Loucy (cell line): ENCODE results near the gene BLOC1S3.

Source experiments
- H2AFZ ChIP-seq: fragments of 200-600 bp; sonication (generic); 2 replicates; pipeline ENCODE4 v1.6.0; 2016; ENCODE audit warnings: antibody characterized with exemption, mild to moderate bottlenecking, low read length, moderate library complexity
- H3F3A ChIP-seq: fragments of 200-600 bp; 2 replicates; pipeline ENCODE4 v1.6.0; 2016; ENCODE audit warnings: antibody characterized with exemption, low read depth, mild to moderate bottlenecking
- H3K27me3 ChIP-seq: fragments of 200-600 bp; sonication (generic); 2 replicates; pipeline ENCODE4 v1.6.1; 2014; ENCODE audit warnings: low read length, mild to moderate bottlenecking; ENCODE audit not compliant: insufficient read depth, poor library complexity, severe bottlenecking
- H3K36me3 ChIP-seq: fragments of 200-600 bp; sonication (generic); 2 replicates; pipeline ENCODE4 v1.6.1; 2016; ENCODE audit warnings: low read length; ENCODE audit not compliant: insufficient read depth
- H3K4me1 ChIP-seq: fragments of 200-600 bp; sonication (generic); 2 replicates; pipeline ENCODE4 v1.5.1; 2014; ENCODE audit warnings: low read length, mild to moderate bottlenecking; ENCODE audit not compliant: insufficient read depth, poor library complexity, severe bottlenecking
- H3K4me2 ChIP-seq: fragments of 200-600 bp; sonication (generic); 2 replicates; pipeline ENCODE4 v1.6.0; 2014; ENCODE audit warnings: antibody characterized with exemption, low read length, low read depth, mild to moderate bottlenecking; ENCODE audit not compliant: poor library complexity, severe bottlenecking
- H3K4me3 ChIP-seq: fragments of 200-600 bp; sonication (generic); 2 replicates; pipeline ENCODE4 v1.5.1; 2014; ENCODE audit warnings: low read length, mild to moderate bottlenecking, mixed read lengths; ENCODE audit not compliant: poor library complexity, severe bottlenecking
- H3K79me2 ChIP-seq: fragments of 200-600 bp; sonication (generic); 2 replicates; pipeline ENCODE4 v1.6.1; 2014; ENCODE audit warnings: low read length; ENCODE audit not compliant: insufficient read depth
- H3K9ac ChIP-seq: fragments of 200-600 bp; sonication (generic); 2 replicates; pipeline ENCODE4 v1.6.0; 2014; ENCODE audit warnings: mild to moderate bottlenecking, low read depth, low read length, moderate library complexity; ENCODE audit not compliant: poor library complexity, severe bottlenecking
- H3K9me2 ChIP-seq: fragments of 200-600 bp; sonication (generic); replicated peaks from 2 replicates; pipeline ENCODE4 v1.6.1; 2016; ENCODE audit warnings: low read depth, low read length, mixed read lengths
- H3K9me3 ChIP-seq: fragments of 200-600 bp; sonication (generic); 2 replicates; pipeline ENCODE4 v1.6.1; 2014; ENCODE audit warnings: mild to moderate bottlenecking, antibody characterized with exemption, low read length, low read depth; ENCODE audit not compliant: insufficient read depth
- H4K20me1 ChIP-seq: fragments of 200-600 bp; sonication (generic); 2 replicates; pipeline ENCODE4 v1.6.0; 2014; ENCODE audit warnings: antibody characterized with exemption, low read length, mild to moderate bottlenecking; ENCODE audit not compliant: insufficient read depth, poor library complexity, severe bottlenecking
- EZH2phosphoT487 ChIP-seq: fragments of 200-600 bp; IDR thresholded peaks from 2 replicates; pipeline ENCODE4 v1.6.1; 2018; ENCODE audit warnings: antibody characterized with exemption, mild to moderate bottlenecking, moderate library complexity, borderline replicate concordance
- TF ChIP-seq, protein P1 (sequence below): fragments of 200-600 bp; sonication (generic); conservative IDR thresholded peaks from 2 replicates; pipeline ENCODE4 v1.5.1; 2014; ENCODE audit warnings: mild to moderate bottlenecking, antibody characterized with exemption, low read length

BLOC1S3 gene

DNA sequence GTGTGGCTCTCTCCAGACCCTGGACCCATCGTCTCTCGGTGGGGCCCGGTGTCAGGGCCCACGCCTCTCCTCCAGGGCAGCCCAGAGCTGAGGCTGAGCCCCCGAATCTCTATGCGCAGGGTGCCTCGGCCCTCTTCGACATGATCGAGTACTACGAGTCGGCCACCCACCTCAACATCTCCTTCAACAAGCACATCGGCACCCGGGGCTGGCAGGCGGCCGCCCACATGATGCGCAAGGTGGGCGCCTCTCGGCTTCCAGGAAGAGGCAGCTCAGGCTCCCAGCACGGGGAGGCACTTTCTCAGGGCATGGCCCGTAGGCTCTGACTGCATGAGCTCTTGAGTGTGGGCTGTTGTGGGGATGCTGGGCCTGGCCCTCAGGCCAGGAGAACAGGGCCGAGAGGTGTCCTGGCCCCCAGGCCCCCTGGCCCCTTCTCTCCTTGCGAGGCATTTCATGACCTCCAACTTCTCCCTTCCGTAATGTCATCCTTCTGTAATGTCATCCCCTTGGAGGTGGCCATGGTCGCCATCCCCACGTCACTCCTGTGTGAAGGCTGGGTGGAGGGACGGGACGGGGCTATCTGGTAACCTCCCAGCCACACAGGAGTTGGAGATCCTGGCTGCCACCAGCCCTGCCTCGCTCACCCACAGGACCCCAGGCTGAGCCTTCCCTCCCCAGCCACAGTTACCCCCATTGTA lies 37.2 kb upstream of the BLOC1S3 start:
- Histone ChIP-seq H3K9ac (no peak overlapping the region), H3K27me3 (no peaks in the 10 kb centered on the region), H3K4me2 (no peak overlapping the region), H3K9me3 (no peaks in the 10 kb centered on the region), H3K4me3 (no peak overlapping the region), H3K79me2 (peaks cover 5% of the 10 kb centered on the region; the same call in 1 of the 2 replicates), H4K20me1 (no peaks in the 10 kb centered on the region), H3K4me1 (no peaks in the 10 kb centered on the region), H3K36me3 (peaks cover 36% of the 10 kb centered on the region; the same call in 1 of the 2 replicates), H3K9me2 (no peaks in the 10 kb centered on the region), H2AFZ (no peak overlapping the region), H3F3A (no peaks in the 10 kb centered on the region)
- TF ChIP-seq, protein P1, sequence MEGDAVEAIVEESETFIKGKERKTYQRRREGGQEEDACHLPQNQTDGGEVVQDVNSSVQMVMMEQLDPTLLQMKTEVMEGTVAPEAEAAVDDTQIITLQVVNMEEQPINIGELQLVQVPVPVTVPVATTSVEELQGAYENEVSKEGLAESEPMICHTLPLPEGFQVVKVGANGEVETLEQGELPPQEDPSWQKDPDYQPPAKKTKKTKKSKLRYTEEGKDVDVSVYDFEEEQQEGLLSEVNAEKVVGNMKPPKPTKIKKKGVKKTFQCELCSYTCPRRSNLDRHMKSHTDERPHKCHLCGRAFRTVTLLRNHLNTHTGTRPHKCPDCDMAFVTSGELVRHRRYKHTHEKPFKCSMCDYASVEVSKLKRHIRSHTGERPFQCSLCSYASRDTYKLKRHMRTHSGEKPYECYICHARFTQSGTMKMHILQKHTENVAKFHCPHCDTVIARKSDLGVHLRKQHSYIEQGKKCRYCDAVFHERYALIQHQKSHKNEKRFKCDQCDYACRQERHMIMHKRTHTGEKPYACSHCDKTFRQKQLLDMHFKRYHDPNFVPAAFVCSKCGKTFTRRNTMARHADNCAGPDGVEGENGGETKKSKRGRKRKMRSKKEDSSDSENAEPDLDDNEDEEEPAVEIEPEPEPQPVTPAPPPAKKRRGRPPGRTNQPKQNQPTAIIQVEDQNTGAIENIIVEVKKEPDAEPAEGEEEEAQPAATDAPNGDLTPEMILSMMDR: no peak
- no peak for TF ChIP-seq EZH2phosphoT487

DNA sequence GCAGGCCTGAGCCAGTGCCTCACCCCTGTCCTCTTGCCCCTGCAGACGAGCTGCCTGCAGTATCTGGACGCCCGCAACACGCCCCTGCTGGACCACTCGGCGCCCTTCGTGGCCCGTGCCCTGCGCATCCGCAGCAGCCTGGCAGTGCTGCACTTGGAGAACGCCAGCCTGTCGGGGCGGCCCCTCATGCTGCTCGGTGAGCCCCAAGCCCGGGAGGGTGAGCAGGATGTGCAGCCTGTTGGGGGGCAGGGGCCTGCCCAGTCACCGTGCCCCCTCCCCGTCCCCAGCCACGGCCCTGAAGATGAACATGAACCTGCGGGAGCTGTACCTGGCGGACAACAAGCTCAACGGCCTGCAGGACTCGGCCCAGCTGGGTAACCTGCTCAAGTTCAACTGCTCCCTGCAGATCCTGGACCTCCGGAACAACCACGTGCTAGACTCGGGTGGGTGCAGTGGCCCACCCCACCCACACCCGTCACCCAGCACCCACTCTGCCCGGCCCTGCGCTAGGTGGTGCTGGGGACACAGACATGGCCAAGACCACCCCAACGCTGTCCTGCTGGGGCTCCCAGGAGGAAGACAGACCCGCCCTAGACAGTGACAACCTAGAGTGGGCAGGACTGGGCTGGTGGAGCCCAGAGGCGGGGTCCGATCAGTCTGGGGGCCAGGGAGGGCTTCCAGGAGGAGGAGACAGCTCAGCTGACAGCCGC lies 36.4 kb upstream of the BLOC1S3 start:
- Histone ChIP-seq H3K9me3 (no peaks in the 10 kb centered on the region), H2AFZ (no peak overlapping the region), H3K9ac (no peak overlapping the region), H3K4me1 (no peaks in the 10 kb centered on the region), H4K20me1 (no peaks in the 10 kb centered on the region), H3K4me3 (no peak overlapping the region), H3K36me3 (peaks cover 36% of the 10 kb centered on the region; the same call in 1 of the 2 replicates), H3K79me2 (peaks cover 5% of the 10 kb centered on the region; the same call in 1 of the 2 replicates), H3K27me3 (no peaks in the 10 kb centered on the region), H3K4me2 (no peak overlapping the region), H3K9me2 (no peaks in the 10 kb centered on the region), H3F3A (no peaks in the 10 kb centered on the region)
- TF ChIP-seq, protein P1: no peak

DNA sequence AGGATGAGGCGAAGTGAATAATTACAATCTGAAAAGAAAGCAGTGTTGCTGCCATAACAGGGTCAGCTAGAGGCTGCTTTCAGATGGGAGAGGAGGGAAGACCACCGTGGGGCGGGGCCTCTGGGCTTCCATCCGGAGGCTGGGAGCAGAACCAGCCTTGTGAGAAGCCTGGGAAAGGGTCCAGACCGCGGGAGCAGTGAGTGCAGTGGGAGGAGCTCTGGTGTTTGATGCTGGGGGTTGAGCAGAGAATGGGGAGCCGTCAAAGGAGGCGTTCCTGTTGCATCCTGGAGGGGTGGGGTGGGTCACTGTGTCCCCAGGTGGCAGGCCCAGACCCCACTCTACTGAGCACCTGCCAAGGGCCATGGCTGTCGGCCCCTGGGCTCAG lies 35.9 kb upstream of the BLOC1S3 start:
- no peaks in the 10 kb centered on the region for H3K9me3 ChIP-seq
- peaks cover 5% of the 10 kb centered on the region; the same call in 1 of the 2 replicates for H3K79me2 ChIP-seq
- H3K36me3 ChIP-seq: peaks cover 36% of the 10 kb centered on the region; the same call in 1 of the 2 replicates
- H3K4me3 ChIP-seq: no peak overlapping the region
- no peaks in the 10 kb centered on the region for H4K20me1 ChIP-seq
- no peak overlapping the region for H3K4me2 ChIP-seq
- H2AFZ ChIP-seq: no peak overlapping the region
- no peaks in the 10 kb centered on the region for H3F3A ChIP-seq
- TF ChIP-seq EZH2phosphoT487: no peak
- TF ChIP-seq, protein P1: no peak
- H3K9ac ChIP-seq: no peak overlapping the region
- no peaks in the 10 kb centered on the region for H3K9me2 ChIP-seq
- H3K4me1 ChIP-seq: no peaks in the 10 kb centered on the region
- no peaks in the 10 kb centered on the region for H3K27me3 ChIP-seq
